HepG2 (cell line): ENCODE data around the gene ABCC3. TPM values are rescaled to one million over a fixed set of nuclear protein-coding genes. Genes with fewer than 3 reads are reported as not detected.
A peak's percentile ranks its signal among the peaks of the same experiment; 100 is the strongest.

Source experiments
- ARID3A ChIP-seq: IDR thresholded peaks from 2 replicates; pipeline ENCODE4 v1.6.1; 2012; ENCODE audit warnings: low read depth, low read length, improper control_type of control experiment
- ATF3 ChIP-seq: sonication (generic); formaldehyde crosslinking; IDR thresholded peaks from 2 replicates; pipeline ENCODE4 v1.4.0; 2020; ENCODE audit warnings: missing genetic modification reagents
- BRCA1 ChIP-seq: sonication (generic); formaldehyde crosslinking; IDR thresholded peaks from 2 replicates; pipeline ENCODE4 v1.4.0; 2020; ENCODE audit warnings: missing genetic modification reagents
- ELF4 ChIP-seq: sonication (generic); formaldehyde crosslinking; IDR thresholded peaks from 2 replicates; pipeline ENCODE4 v1.5.0; 2020; ENCODE audit warnings: missing genetic modification reagents, mild to moderate bottlenecking, moderate library complexity, borderline replicate concordance
- FLYWCH1 ChIP-seq: sonication (generic); formaldehyde crosslinking; IDR thresholded peaks from 2 replicates; pipeline ENCODE4 v1.8.1; 2023; ENCODE audit warnings: mild to moderate bottlenecking, missing genetic modification reagents
- FOXM1 ChIP-seq: sonication (generic); formaldehyde crosslinking; IDR thresholded peaks from 2 replicates; pipeline ENCODE4 v1.5.0; 2020; ENCODE audit warnings: missing genetic modification reagents
- HNRNPL ChIP-seq: fragments of 200-400 bp; formaldehyde crosslinking; IDR thresholded peaks from 2 replicates; pipeline ENCODE4 v1.6.1; 2017; ENCODE audit warnings: mild to moderate bottlenecking, low read depth, low read length
- HOXA3 ChIP-seq: sonication (generic); formaldehyde crosslinking; IDR thresholded peaks from 2 replicates; pipeline ENCODE4 v1.5.0; 2020; ENCODE audit warnings: missing genetic modification reagents
- LRRFIP1 ChIP-seq: sonication (generic); formaldehyde crosslinking; conservative IDR thresholded peaks from 2 replicates; pipeline ENCODE4 v1.4.0; 2020; ENCODE audit warnings: missing genetic modification reagents
- MED1 ChIP-seq: sonication (generic); formaldehyde crosslinking; IDR thresholded peaks from 2 replicates; pipeline ENCODE4 v1.4.0; 2020; ENCODE audit warnings: missing genetic modification reagents
- MED13 ChIP-seq: sonication (generic); formaldehyde crosslinking; IDR thresholded peaks from 2 replicates; pipeline ENCODE4 v1.5.0; 2020; ENCODE audit warnings: missing genetic modification reagents
- NR0B2 ChIP-seq: sonication (generic); formaldehyde crosslinking; IDR thresholded peaks from 2 replicates; pipeline ENCODE4 v1.4.0; 2020; ENCODE audit warnings: mild to moderate bottlenecking, missing genetic modification reagents
- NRL ChIP-seq: sonication (generic); formaldehyde crosslinking; IDR thresholded peaks from 2 replicates; pipeline ENCODE4 v1.5.0; 2020; ENCODE audit warnings: missing genetic modification reagents, mild to moderate bottlenecking, moderate library complexity, borderline replicate concordance
- RFX3 ChIP-seq: IDR thresholded peaks from 2 replicates; pipeline ENCODE4 v1.6.1; 2016; ENCODE audit warnings: missing biosample characterization, missing genetic modification reagents
- ZBTB46 ChIP-seq: sonication (generic); formaldehyde crosslinking; IDR thresholded peaks from 2 replicates; pipeline ENCODE4 v1.4.0; 2020; ENCODE audit warnings: mild to moderate bottlenecking, missing genetic modification reagents, borderline replicate concordance
- ZKSCAN8 ChIP-seq: IDR thresholded peaks from 2 replicates; pipeline ENCODE4 v1.6.1; 2016; ENCODE audit warnings: borderline replicate concordance, missing genetic modification reagents, missing compliant biosample characterization
- ZNF274 ChIP-seq: sonication (generic); formaldehyde crosslinking; IDR thresholded peaks from 2 replicates; pipeline ENCODE4 v1.5.1; 2020; ENCODE audit warnings: mild to moderate bottlenecking, missing genetic modification reagents
- ZNF354B ChIP-seq: sonication (generic); formaldehyde crosslinking; IDR thresholded peaks from 2 replicates; pipeline ENCODE4 v1.8.0; 2022; ENCODE audit warnings: mild to moderate bottlenecking, missing genetic modification reagents
- ZNF383 ChIP-seq: sonication (generic); formaldehyde crosslinking; IDR thresholded peaks from 2 replicates; pipeline ENCODE4 v1.4.0; 2020; ENCODE audit warnings: missing genetic modification reagents, mild to moderate bottlenecking, borderline replicate concordance
- ZNF510 ChIP-seq: sonication (generic); formaldehyde crosslinking; IDR thresholded peaks from 2 replicates; pipeline ENCODE4 v1.4.0; 2020; ENCODE audit warnings: low read depth, mild to moderate bottlenecking, missing genetic modification reagents
- ZNF567 ChIP-seq: sonication (generic); formaldehyde crosslinking; IDR thresholded peaks from 2 replicates; pipeline ENCODE4 v1.8.1; 2023; ENCODE audit warnings: mild to moderate bottlenecking, missing genetic modification reagents, borderline replicate concordance
- ZNF788 ChIP-seq: sonication (generic); formaldehyde crosslinking; IDR thresholded peaks from 2 replicates; pipeline ENCODE4 v1.5.0; 2020; ENCODE audit warnings: mild to moderate bottlenecking, missing genetic modification reagents, borderline replicate concordance
- ZNF878 ChIP-seq: sonication (generic); formaldehyde crosslinking; IDR thresholded peaks from 2 replicates; pipeline ENCODE4 v1.8.1; 2023; ENCODE audit warnings: mild to moderate bottlenecking, missing genetic modification reagents, moderate library complexity
- polyA plus RNA-seq, 8 experiments: library from polyadenylated mRNA; depleted of rRNA in 3 of 8; stranded (reverse) in 7 of 8; unstranded in 1 of 8; fragments of >200 nt; fragmentation: Illumina TruSeq in 4 of 8; extraction: Trizol in 4 of 8; gene quantifications; 2 replicates each; pipeline versions ENCODE4 v1.2.1 to v1.2.3, GENCODE V29; 2011 to 2016; ENCODE audit warnings: low read depth in 4 of 8, missing spikeins in 1 of 8, mixed read lengths in 1 of 8; ENCODE audit not compliant: insufficient read depth in 1 of 8
- total RNA-seq, 5 experiments: library from RNA; depleted of rRNA; stranded (reverse); fragments of >200 nt; fragmentation: Illumina TruSeq; extraction: Trizol; gene quantifications; 2 replicates each; pipeline ENCODE4 v1.2.3, GENCODE V29; 2016; ENCODE audit warnings: low read depth in 1 of 5

The ABCC3 gene
- total and polyA plus RNA-seq, 2 of the 13 experiments (the other 11 are each of a cell fraction or from before 2014, with no cell fraction given), result 25.2 to 50.7 TPM

GRCh38 chr17:50634915-50635731, 442 bp downstream of the ABCC3 start (continued):
- TF ChIP-seq ZNF354B (CRISPR knock-in tag), result no peak
- TF ChIP-seq MED1 (CRISPR knock-in tag), result no peak
- no peak for TF ChIP-seq MED13 (CRISPR knock-in tag)
- no peak; the same call in 1 of the 2 replicates for TF ChIP-seq HOXA3 (CRISPR knock-in tag)
- 0 out of 2 replicates have a peak, but pooled peaks have one; percentile 57 for TF ChIP-seq ZBTB46
- no peak for TF ChIP-seq FLYWCH1 (CRISPR knock-in tag)
- TF ChIP-seq ZNF274 (CRISPR knock-in tag), result 0 out of 2 replicates have a peak, but pooled peaks have one; percentile 8
- no peak for TF ChIP-seq RFX3 (CRISPR knock-in tag)
- no peak for TF ChIP-seq ZNF567 (CRISPR knock-in tag)
- no peak for TF ChIP-seq ATF3
- peak; percentile 36; the same call in 1 of the 2 replicates for TF ChIP-seq HNRNPL
- TF ChIP-seq ZNF510 (CRISPR knock-in tag), result 0 out of 2 replicates have a peak, but pooled peaks have one; percentile 29
- TF ChIP-seq ZKSCAN8, result no peak
- TF ChIP-seq NR0B2 (CRISPR knock-in tag), result peak; percentile 24; the same call in 1 of the 2 replicates
- peak; percentile 94; the same call in 1 of the 2 replicates for TF ChIP-seq ZNF383
- TF ChIP-seq ELF4 (CRISPR knock-in tag), result no peak
- TF ChIP-seq NRL (CRISPR knock-in tag), result no peak
- no peak for TF ChIP-seq ZNF878
- TF ChIP-seq LRRFIP1 (CRISPR knock-in tag), result no peak
- no peak; the same call in 1 of the 2 replicates for TF ChIP-seq BRCA1
- TF ChIP-seq ZNF788 (CRISPR knock-in tag), result no peak
- no peak for TF ChIP-seq FOXM1
- no peak for TF ChIP-seq ARID3A
